ENCODE results near the gene C1orf53. TPM values are rescaled to one million over a fixed set of nuclear protein-coding genes. Genes with fewer than 3 reads are reported as not detected.

Gene C1orf53
- total RNA-seq, 1 donor from 2014 or later, result 1.2 TPM

- ATAC-seq (ENCODE audit: low read depth), result no peak
- ChIA-PET POLR2A (no interaction called here), CTCF (interaction anchor here (1.9 kb wide), 1 partner anchor 296 kb away, joined by 8 read pairs; no protein-coding TSS in a partner anchor)
- H3K36me3 Mint-ChIP-seq (ENCODE audit: low read depth), result no peaks in the 10 kb centered on the region
- peak; percentile 30 for DNase-seq
- peak overlapping the region; percentile 79 for H3K4me3 Mint-ChIP-seq
- intact Hi-C loops (cut with micrococcal nuclease), result loop anchor here (1.0 to 10.0 kb wide), 3 partner anchors 8 to 1026 kb away; partner anchors contain the start of gene ASPM
- peaks cover 84% of the 10 kb centered on the region for H3K27me3 Mint-ChIP-seq
- TF ChIP-seq CTCF (IDR thresholded peaks at IDR 0.05), result no peak
- no peak overlapping the region for H3K27ac Mint-ChIP-seq
- peaks cover 56% of the 10 kb centered on the region for H3K4me1 Mint-ChIP-seq
- H3K9me3 Mint-ChIP-seq, result no peaks in the 10 kb centered on the region
Observed at GRCh38 chr1:197911111-197911856, 8.9 kb downstream of the C1orf53 start.

- peaks cover 87% of the 10 kb centered on the region for H3K27me3 Mint-ChIP-seq
- TF ChIP-seq CTCF (IDR thresholded peaks at IDR 0.05), result no peak
- H3K9me3 Mint-ChIP-seq, result no peaks in the 10 kb centered on the region
- ChIA-PET CTCF (interaction anchor here (1.9 kb wide), 1 partner anchor 297 kb away, joined by 8 read pairs; no protein-coding TSS in a partner anchor), POLR2A (interaction anchor here (1.3 kb wide), 1 partner anchor 9 kb away, joined by 6 read pairs; the partner anchor contains the start of gene C1orf53)
- ATAC-seq (ENCODE audit: low read depth) (no peak), DNase-seq (peak; percentile 18)
- intact Hi-C loops (cut with micrococcal nuclease), result loop anchor here (1.0 to 10.0 kb wide), 3 partner anchors 9 to 1025 kb away; partner anchors contain the start of gene ASPM
- H3K27ac Mint-ChIP-seq, result peak overlapping the region; percentile 65
- H3K4me3 Mint-ChIP-seq, result peak overlapping the region; percentile 79
- no peaks in the 10 kb centered on the region for H3K36me3 Mint-ChIP-seq (ENCODE audit: low read depth)
- H3K4me1 Mint-ChIP-seq, result peaks cover 64% of the 10 kb centered on the region
Observed at GRCh38 chr1:197911857-197912696, 9.6 kb downstream of the C1orf53 start.

- H3K27ac Mint-ChIP-seq, result peak overlapping the region; percentile 30
- intact Hi-C loops (cut with micrococcal nuclease), result loop anchor here (5.0 to 10.0 kb wide), 2 partner anchors 768 to 1024 kb away; partner anchors contain the start of gene ASPM
Observed at GRCh38 chr1:197912739-197913494, 10.5 kb downstream of the C1orf53 start.

More at GRCh38 chr1:197912739-197913494, 10.5 kb downstream of the C1orf53 start:
- ChIA-PET POLR2A (interaction anchor here (1.3 kb wide), 1 partner anchor 10 kb away, joined by 6 read pairs; the partner anchor contains the start of gene C1orf53), CTCF (interaction anchor here (0.6 kb wide), 1 partner anchor 256 kb away, joined by 3 read pairs; no protein-coding TSS in a partner anchor)
- peak overlapping the region; percentile 65 for H3K4me3 Mint-ChIP-seq
- peaks cover 73% of the 10 kb centered on the region for H3K4me1 Mint-ChIP-seq
- ATAC-seq (ENCODE audit: low read depth), result no peak
- H3K27me3 Mint-ChIP-seq, result peaks cover 88% of the 10 kb centered on the region
- H3K9me3 Mint-ChIP-seq, result no peaks in the 10 kb centered on the region
- DNase-seq, result peak; percentile 14
- no peaks in the 10 kb centered on the region for H3K36me3 Mint-ChIP-seq (ENCODE audit: low read depth)
- TF ChIP-seq CTCF (IDR thresholded peaks at IDR 0.05), result no peak
